HG03280 (cell line): Measurements from ENCODE around the gene ANO7.

Source experiments
- ATAC-seq: cut with Tn5 transposase; IDR thresholded peaks from one replicate; pipeline ENCODE4 v1.9.1; 2021; ENCODE audit warnings: mild to moderate bottlenecking, moderate library complexity; ENCODE audit not compliant: unreplicated experiment

ANO7 gene

GRCh38 chr2:241156971-241157441 is 31.5 kb upstream of the ANO7 start:
- ATAC-seq: no peak

GRCh38 chr2:241157841-241158545 is 30.5 kb upstream of the ANO7 start:
- no peak for ATAC-seq

- no peak for ATAC-seq
Measured at GRCh38 chr2:241158546-241158900, 30.0 kb upstream of the ANO7 start.

GRCh38 chr2:241159116-241159515 is 29.4 kb upstream of the ANO7 start:
- ATAC-seq: no peak

GRCh38 chr2:241160318-241160717 is 28.2 kb upstream of the ANO7 start:
- ATAC-seq: no peak

GRCh38 chr2:241161646-241162281 is 26.7 kb upstream of the ANO7 start:
- no peak for ATAC-seq

GRCh38 chr2:241163601-241164118 is 24.8 kb upstream of the ANO7 start:
- no peak for ATAC-seq

GRCh38 chr2:241168366-241168765 is 20.1 kb upstream of the ANO7 start:
- ATAC-seq: no peak

GRCh38 chr2:241173557-241173956 is 14.9 kb upstream of the ANO7 start:
- no peak for ATAC-seq

GRCh38 chr2:241177526-241178334 is 10.7 kb upstream of the ANO7 start:
- no peak for ATAC-seq

- ATAC-seq: no peak
Measured at GRCh38 chr2:241178961-241179360, 9.5 kb upstream of the ANO7 start.

GRCh38 chr2:241179899-241180298 is 8.6 kb upstream of the ANO7 start:
- no peak for ATAC-seq

GRCh38 chr2:241180495-241180894 is 8.0 kb upstream of the ANO7 start:
- ATAC-seq: no peak

GRCh38 chr2:241182126-241182525 is 6.4 kb upstream of the ANO7 start:
- ATAC-seq: no peak

GRCh38 chr2:241182531-241183133 is 5.8 kb upstream of the ANO7 start:
- no peak for ATAC-seq

GRCh38 chr2:241183221-241183620 is 5.3 kb upstream of the ANO7 start:
- no peak for ATAC-seq

- ATAC-seq: no peak
Measured at GRCh38 chr2:241184901-241185300, 3.6 kb upstream of the ANO7 start.

GRCh38 chr2:241185961-241186360 is 2.5 kb upstream of the ANO7 start:
- no peak for ATAC-seq

GRCh38 chr2:241187101-241187917 is 1.2 kb upstream of the ANO7 start:
- ATAC-seq: no peak

GRCh38 chr2:241187918-241188234 is 601 bp upstream of the ANO7 start:
- no peak for ATAC-seq
